AG09319 (cell line): ENCODE data around the gene RAD51B.

ENCODE experiments used
- DNase-seq: peaks from one replicate; pipeline ENCODE4 v3.0.0-alpha.2; 2010; ENCODE audit warnings: low read depth; ENCODE audit errors: extremely low read depth
- TF ChIP-seq, protein P1 (sequence below): IDR thresholded peaks from 2 replicates; pipeline ENCODE4 v1.5.1; 2011; ENCODE audit warnings: low read depth, mild to moderate bottlenecking, inconsistent platforms, low read length, moderate library complexity

The RAD51B gene

DNA sequence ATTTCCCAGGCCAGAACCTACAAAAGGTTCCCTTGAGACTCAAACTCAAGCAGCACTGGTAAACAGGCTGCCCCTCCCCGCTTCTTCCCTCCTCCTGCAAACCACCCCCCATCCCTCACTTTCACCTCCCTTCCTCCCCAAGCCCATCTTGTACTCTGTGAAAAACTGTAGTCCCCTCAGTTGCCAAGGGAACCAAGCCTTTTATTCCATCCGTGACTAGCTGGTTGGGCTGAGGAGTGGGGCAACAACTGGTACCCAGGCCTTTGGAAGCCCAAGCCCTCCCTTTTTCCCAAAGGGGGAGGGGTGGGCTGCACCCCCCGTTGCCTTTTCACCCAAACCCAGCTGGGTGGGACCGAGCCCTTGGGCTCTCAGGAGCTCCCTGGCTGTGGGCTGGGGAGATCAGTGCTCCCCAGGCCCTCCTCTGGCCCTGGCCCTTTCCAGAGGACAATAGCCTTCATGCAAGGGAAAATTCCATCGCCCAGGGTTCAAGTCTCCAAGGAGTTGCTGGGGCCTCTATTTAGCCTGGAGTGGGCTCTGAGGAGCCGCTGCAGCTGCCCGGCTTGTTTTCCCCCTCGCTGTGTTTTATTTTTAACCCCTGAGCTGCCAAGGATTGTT is 911.3 kb downstream of the RAD51B start:
- TF ChIP-seq, protein P1, sequence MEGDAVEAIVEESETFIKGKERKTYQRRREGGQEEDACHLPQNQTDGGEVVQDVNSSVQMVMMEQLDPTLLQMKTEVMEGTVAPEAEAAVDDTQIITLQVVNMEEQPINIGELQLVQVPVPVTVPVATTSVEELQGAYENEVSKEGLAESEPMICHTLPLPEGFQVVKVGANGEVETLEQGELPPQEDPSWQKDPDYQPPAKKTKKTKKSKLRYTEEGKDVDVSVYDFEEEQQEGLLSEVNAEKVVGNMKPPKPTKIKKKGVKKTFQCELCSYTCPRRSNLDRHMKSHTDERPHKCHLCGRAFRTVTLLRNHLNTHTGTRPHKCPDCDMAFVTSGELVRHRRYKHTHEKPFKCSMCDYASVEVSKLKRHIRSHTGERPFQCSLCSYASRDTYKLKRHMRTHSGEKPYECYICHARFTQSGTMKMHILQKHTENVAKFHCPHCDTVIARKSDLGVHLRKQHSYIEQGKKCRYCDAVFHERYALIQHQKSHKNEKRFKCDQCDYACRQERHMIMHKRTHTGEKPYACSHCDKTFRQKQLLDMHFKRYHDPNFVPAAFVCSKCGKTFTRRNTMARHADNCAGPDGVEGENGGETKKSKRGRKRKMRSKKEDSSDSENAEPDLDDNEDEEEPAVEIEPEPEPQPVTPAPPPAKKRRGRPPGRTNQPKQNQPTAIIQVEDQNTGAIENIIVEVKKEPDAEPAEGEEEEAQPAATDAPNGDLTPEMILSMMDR = no peak
- no peak for DNase-seq

DNA sequence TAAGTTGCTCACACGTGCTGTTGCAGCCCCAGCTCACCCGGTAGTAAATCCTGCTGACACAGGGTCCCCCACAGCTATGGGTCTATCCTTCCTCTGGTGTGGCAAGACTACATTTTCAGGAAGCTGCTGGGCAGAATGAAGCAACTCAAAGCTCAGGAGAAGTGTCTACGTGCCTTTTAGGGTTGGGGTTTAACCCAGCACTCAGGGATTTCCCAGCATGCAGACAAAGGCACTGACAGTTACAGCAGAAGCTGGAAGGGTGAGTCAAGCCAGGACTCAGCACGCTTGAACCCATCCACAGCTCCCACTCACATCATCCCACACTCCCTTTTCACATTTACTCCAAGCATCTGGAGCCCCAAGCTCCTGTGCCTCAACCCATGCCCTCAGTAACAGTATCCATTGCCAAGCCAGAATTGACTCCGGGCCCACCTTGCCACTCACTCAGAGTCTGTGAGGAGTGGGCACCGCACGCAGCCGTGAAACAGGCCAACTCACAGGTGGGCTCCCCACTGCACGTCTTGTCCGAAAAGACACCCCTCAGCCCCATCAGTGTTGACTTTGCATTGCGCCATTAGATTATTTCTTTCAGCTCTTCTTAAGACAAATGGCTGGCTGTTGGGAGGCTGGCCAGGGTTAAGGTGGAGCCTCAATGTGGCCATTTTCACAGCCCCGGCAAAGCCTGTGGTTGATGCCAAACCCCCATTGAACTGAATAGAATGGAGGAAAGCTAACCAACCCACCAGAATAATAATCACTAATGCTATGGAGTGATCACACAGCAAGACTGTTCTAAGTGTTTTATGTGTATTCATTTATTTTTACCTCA is 913.7 kb downstream of the RAD51B start:
- no peak for DNase-seq
- TF ChIP-seq, protein P1 = no peak

GRCh38 chr14:68734231-68734732 is 914.7 kb downstream of the RAD51B start:
- DNase-seq = no peak
- TF ChIP-seq, protein P1 = no peak

DNA sequence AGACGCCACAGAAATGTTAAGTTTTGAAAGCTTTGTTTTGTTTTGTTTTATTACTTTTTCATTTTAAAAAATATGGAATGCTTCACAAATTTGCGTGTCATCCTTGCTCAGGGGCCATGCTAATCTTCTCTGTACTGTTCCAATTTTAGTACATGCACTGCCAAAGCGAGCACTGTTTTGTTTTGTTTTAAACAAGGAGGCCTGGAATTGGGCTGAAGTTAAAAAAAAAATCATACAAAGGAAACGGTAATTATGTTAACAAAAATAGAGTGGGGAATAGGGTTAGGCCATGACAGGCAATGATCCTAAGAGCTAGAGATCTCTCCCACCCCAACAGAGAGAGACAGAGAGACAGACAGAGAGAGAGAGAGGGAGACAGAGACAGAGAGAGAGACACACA is 916.3 kb downstream of the RAD51B start:
- no peak for DNase-seq

DNA sequence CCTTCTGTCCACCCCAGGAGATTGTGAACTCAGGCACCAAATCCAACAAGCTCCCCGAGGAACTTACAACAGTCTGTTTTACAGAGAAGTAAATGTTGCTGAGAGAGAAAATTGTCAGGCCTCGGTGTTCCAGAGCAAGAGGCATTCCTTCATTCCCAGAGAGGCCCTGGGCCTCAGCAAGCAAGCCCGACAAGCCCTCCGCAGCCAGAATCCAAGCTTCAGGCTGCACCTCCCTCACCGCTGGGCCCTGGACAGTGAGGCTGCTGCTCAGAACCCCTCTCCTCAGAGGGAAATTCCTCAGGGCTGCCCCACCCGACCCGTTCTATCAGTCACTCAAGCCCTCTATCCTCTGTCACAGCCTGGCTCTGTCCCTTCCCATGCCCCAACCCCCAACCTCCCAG is 916.9 kb downstream of the RAD51B start:
- DNase-seq = no peak
- TF ChIP-seq, protein P1 = no peak

More for the DNA sequence above, 916.3 kb downstream of the RAD51B start:
- TF ChIP-seq, protein P1 = no peak

DNA sequence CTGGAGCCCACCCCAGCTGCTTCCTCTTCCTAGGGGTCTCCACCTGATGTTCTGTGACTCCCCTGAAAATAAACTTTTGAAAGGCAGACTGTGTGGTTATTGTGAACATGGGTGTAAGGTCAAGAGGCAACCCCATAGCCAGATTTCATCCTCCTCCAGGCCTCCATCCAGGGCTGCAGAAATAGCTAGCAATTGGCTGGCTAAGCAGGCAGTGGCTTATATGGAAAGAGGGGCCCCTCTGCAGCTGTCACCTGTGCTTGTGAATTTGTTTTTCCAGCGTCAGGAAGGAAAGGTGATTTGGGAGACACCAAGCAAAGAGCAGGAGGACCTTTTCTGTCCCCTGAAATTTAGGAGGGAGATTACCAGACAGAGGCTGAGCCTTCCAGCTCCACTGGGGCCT is 917.5 kb downstream of the RAD51B start:
- DNase-seq = no peak
- TF ChIP-seq, protein P1 = no peak

DNA sequence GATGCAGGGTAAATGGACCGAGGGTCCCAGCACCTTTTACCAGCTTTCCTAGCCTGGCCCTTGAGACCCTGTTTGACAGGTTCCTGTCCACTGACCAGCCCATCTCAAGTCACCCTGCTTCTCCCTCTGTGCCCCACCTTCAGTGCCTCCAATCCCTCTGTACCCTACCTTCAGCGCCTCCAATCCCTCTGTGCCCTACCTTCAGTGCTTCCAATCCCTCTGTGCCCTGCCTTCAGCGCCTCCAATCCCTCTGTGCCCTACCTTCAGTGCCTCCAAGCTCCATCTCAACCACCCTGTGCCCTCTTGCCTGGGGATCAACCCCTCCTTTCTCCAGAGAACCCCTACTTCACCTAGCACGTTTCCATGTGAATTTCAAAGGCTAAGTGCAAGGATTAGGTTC is 919.0 kb downstream of the RAD51B start:
- TF ChIP-seq, protein P1 = no peak
- DNase-seq = no peak
